ENCODE measurements around the gene RFK.

RFK gene

DNA sequence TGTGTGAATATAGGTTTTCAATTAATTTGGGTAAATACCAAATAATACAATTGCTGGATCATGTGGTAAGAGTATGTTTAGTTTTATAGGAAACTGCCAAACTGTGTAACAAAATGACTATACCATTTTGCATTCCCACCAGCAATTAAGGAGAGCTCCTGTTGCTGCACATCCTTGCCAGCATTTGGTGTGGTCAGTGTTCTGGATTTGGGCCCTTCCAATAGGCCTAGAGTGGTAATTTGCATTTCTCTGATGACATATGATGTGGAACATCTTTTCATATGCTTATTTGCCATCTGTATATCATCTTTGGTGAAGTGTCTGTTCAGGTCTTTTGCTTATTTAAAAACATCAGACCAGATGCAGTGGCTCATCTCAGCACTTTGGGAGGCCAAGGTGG lies 11.6 kb upstream of the RFK start:
- DNase-seq: peak; percentile 31

DNA sequence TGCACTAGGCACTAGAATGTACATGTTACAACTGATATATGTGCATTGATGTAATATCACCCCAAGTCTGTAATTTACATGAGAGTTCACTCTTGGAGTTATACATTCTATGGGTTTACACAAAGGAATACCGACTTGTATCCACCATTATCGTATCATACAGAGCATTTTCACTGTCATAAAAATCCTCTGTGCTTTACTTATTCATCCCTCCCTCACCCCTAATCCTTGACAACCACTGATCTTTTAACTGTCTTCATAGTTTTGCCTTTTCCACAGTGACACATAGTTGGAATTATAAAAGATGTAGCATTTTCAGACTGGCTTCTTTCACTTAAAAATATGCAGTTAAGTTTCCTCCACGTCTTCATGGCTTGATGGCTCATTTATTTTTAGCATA lies 11.1 kb upstream of the RFK start:
- no peak for DNase-seq

DNA sequence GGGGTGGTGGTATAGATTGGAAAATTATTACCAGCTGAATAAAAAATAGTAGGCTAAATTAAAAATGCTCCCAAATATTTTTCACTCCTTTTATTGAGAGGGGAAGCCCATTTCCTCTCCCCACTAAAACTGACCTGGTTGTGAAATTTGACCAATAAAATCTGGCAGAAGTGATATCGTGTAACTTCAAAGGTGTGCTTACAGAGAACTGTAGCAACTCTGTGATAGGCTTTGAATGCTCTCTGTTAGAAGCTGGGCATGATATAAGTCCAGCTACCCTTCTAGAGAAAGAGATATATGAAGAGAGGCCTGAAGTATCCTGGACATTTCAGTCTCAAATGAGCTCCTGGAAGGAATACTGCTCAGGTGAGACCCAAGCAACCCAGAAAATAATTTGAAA lies 10.2 kb upstream of the RFK start:
- no peak for DNase-seq

DNA sequence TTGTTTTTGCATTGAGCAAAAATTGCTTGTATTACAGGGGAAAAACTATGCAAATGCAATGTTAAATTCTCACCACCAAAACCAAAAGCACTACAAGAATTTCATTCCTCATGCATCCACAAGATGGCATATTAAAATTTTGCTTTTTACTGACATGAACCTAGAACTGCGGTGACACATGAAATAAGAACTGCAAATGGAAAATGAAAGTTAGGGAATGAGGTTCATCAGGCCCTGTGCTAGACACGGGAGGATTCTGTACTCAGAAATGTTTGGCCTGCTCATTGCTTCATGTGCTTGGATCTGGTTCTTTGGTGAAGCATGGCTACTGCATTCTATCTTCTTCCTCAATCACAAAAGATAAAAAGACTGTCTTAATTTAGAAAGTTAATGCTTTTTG lies 9.1 kb upstream of the RFK start:
- no peak for DNase-seq

DNA sequence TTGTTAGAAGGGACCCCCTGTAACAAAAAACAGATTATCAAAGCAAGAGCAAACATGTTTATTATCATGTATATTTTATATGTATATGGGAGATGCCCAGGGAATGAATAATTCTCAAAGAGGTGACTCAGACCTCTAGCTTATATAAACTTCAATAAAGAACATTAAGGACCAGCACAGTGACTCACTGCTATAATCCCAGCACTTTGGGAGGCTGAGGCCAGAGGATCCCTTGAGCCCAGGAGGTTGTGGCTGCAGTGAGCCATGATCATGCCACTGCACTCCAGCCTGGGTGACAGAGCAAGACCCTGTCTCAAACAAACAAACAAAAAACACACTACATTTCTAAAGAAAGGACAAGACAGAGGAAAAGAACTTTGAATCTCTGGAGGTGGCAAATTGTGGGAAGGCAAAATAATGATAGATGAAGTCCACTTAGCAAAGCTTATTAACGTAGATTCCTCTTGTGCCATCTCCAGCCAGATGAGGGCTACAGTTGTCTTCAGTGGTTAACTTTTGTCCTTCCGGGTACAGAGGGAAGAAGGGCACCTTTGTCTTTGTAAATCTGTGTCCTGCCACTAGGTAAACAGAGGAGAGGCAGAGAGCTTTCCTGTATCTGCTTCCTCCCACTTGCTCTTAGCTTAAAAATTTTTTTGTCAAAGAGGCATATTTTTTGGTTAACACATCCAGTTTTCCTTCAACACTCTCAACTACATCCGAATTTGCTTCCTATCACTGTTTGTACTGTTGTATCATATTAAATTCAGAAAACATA lies 7.5 kb upstream of the RFK start:
- no peak for DNase-seq

DNA sequence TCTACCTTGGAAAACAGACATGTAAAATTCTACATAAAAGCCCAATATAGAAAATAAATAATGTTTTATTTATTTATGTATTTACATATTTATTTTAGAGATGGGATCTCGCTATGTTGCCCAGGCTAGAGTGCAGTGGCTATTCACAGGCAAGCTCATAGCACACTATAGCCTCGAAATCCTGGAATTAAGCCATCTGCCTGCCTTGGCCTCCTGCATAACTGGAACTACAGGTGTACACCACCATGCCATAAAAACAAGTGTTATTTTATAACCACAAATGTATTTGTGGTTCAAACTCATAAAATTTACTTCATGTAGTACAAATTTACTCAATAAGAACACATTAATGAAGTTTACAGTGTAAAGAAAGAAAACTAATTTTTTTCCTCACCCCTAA lies 7.0 kb upstream of the RFK start:
- no peak for DNase-seq

DNA sequence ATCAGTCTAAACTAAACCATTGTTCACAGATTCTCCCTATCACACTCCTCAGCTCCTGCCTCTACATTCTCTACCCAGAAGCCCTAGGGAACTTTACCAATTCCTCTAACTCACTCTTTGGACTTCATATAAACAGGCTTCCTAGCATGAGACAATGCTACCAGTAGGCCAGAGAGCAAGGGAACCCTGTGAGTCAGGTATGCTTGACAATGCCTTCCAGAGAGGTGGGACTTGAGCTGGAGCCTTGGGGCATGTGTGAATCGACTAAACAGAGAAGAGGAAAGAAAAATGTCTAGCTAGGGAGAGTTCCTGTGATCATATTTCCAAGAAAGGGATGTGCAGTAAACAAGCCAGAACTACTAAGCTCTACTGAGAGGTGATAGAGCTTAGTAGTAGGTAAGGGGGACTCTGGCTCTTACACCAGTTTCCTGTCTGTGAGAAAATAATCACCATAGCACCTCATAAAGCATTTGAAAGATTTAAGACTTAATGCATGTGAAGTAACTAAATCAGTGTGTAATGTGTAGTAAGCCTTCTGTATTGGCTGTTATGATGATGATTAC lies 6.4 kb upstream of the RFK start:
- no peak for DNase-seq

DNA sequence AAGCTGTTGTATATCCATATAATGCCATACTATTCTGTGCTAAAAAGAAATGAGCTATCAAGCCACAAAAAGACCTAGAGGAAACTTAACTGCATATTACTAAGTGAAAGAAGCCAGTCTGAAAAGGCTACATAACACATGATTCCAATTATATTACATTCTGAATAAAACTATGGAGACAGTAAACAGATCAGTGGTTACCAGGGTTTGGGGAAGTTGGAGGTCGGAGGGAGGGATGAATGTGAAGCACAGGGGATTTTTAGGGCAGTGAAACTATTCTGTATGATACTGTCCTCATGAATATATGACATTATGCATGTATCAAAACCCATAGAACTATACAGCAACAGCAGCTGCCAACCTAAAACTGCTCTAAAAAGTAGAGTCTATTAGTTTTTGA lies 5.6 kb upstream of the RFK start:
- DNase-seq: no peak

DNA sequence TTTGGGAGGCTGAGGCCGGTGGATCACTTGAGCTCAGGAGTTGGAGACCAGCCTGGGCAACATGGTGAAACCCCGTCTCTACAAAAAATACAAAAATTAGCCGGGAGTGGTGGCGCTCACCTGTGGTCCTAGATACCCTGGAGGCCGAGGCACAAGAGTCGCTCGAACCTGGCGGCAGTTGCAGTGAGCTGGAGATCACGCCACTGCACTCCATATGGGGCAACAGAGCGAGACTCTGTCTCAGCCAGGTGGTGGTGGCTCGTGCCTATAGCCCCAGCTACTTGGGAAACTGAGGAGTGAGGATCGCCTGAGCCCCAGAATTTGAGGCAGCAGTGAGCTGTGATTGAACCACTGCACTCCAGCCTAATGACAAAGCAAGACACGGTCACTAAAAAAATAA lies 2.4 kb upstream of the RFK start:
- no peak for DNase-seq

DNA sequence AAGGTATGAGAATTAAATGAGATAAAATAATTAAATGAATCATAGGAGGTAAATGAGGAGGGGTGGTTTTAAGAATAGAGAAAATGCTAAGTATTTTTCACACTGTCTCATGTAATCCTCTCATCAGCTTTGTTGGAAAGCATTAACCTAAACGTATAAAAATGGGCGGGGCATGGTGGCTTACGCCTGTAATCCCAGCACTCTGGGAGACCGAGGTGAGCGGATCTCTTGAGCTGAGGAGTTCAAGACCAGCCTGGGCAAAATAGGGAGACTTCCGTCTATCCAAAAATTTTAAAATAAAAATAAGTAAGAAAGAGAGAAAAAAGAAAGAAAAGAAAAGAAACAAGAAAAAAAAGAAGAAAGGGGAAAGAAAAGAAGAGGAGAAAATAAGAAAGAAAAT lies 1.9 kb upstream of the RFK start:
- no peak for DNase-seq

DNA sequence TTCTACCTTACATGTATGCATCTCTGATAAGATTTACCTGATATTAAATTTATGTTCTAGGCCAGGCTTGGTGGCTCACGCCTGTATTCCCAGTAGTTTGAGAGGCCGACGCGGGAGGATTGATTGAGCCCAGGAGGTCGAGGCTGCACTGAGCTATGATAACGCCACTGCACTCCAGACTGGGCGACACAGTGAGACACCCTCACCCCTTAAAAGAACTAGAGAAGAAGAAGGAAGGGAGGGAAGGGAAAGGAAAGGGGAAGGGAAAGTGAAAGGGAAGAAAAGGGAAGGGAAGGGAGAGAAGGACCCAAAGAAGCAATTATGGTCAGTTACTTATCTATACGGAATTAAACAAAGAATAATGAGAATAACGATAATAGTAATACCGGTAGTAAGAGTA lies 1.2 kb upstream of the RFK start:
- no peak for DNase-seq

DNA sequence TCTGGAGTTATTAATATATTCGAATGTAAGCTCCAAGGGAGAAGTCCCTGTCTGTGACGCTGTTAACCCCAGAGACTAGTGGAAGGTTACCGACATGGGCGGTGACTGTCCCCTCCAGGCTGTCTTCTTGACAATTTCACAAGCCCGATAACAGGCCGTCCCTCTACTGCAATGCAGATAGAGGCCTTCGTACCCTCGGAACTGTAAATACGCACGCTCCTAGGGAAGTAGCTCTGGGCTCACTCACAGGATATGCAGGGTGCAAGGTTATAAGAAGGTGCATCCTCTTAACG lies 680 bp upstream of the RFK start:
- DNase-seq: no peak

DNA sequence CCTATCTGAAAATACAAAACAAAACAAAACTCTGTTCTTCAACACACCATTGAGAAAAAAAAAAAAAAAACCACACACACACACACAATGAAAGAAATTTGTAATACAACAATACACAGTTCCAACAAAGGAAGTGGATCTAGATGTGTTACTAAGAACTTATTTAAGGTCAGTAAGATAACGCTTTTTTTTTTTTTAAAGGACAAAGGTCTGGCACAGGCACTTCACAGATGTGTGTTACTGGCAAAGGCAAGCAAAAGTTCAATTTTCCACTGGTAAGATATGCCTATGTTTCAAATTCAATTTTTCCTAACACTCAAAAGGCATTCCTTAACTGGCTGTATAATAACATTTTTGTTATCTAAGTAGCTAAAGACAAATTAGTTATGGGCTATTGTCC lies 3.6 kb downstream of the RFK start:
- no peak for DNase-seq

DNA sequence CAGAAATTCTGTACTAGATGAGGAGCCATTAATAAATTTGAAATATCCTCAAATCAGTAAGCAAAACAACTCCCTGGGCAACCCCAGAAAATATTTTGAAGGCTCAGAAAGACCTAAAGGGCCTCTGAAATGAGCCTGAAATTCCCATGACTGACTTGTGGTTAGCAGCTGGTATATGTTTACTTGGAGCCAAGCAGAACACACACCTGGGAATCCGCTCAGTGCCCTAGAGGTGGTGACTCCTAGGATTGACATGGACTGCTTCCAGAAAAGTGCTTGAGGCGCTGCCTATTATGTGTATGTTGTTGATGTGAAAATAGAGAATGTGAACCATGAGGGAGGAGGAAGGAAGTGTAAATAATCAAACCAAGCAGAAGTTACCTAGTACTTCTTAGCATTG lies 14.7 kb downstream of the RFK start:
- no peak for DNase-seq

DNA sequence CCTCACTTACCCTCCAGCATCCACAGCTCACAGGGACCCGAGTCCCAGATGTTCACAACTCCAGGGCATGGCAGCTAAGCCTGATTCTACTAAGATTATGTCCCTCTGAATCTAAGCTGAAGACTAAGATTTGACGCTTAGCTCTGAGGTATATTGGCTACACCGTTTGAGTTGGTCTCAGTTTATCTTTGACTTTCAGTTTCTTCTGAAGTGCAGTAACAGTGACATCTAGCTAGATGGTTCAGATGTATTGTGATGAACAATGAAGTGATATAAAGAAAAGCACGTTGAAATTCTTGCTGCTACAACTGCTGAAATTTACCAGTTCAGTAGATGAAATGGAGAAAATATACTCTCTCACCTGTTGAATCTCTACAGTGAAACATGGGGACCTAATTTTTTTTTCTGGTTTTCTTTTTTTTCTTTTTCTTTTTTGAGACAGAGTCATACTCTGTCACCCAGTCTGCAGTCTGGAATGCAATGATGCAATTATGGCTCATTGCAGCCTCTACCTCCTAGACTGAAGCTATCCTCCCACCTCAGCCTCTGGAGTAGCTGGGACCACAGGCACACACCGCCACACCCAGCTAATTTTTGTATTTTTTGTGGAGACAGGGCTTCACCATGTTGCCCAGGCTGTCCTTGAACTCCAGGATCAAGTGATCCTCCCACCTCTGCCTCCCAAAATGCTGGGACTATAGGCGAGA lies 15.7 kb downstream of the RFK start:
- no peak for DNase-seq

DNA sequence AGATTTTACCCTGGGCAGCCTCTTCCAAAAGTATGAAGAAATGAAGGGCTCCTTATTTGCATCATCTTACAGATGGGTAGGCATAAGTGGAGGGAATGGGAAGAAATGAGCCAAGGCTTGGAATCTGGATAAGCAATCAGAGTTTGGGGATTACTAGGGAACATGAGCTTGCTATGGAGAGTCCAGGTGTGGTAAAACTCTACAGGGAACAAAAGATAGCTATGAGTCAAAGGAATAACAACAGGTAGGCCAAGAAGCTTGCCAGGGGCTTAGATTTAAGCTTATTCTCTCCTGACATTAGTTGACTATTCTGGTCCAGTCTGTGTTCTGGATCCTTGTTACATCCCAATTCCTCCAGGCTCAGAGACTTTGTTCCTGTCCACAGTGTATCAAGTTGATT lies 16.4 kb downstream of the RFK start:
- DNase-seq: no peak

DNA sequence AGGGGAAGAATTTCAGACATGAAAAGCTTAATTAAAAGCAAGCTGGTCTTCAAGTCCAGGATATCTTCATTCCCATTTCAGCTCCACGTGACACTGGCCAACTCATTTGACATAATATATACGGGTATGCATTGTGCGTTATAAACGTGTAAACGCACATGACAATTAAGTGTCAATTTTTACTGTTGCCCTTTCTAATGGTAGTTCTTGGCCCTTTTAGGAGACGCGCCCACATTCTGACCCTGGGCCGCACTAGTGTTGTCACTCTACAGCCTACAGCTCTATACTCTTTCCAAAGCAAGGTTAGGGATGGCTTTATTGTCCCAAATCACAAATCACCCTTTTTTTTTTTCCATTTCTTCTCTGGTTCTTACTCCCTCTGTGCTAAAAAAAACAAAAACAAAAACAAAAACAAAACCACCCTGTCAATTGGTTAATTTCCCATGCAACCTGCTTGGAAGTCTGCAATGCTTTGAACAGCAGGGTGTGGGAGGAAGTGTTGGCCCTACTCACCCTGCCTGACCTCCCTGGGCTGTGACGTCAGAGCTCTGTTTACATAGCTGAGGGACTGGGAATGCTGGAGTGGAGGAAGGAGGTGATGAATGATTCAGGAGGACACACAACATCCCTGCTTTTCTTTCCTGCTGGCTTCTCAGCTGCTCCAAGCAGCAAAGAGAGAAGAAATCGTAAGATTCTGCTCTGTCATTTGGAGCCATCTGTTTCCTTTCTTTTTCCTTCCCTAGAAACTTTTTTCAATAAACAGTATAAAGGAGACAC lies 19.3 kb downstream of the RFK start:
- DNase-seq: peak; percentile 37

DNA sequence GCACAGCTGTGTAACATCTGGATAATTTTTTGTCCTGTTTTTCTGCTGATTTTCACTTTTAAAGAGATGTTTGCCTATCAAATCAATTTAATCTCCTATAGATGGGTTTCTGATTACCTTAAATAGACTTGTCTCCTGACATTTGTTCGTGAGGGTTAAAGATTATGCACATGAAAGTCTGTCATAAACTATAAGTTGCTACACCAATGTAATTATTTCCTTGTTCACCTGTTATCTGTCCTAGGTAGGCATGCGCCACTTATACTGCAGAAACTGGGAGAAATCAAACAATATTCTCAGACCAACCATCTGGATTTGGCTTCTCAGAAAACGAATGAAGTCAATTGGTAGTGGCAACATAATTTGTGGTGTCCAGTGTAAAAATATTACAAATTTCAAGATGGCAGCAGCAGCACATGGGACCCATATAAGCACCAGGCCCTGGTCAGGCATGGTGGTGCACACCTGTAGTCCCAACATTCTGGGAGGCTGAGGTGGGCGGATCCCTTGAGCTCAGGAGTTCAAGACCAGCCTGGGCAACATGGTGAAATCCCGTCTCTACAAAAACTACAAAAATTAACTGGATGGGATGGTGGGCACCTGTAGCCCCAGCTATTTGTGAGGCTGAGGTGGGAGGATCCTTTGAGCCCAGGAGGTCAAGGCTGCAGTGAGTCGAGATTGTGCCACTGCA lies 20.3 kb downstream of the RFK start:
- no peak for DNase-seq

DNA sequence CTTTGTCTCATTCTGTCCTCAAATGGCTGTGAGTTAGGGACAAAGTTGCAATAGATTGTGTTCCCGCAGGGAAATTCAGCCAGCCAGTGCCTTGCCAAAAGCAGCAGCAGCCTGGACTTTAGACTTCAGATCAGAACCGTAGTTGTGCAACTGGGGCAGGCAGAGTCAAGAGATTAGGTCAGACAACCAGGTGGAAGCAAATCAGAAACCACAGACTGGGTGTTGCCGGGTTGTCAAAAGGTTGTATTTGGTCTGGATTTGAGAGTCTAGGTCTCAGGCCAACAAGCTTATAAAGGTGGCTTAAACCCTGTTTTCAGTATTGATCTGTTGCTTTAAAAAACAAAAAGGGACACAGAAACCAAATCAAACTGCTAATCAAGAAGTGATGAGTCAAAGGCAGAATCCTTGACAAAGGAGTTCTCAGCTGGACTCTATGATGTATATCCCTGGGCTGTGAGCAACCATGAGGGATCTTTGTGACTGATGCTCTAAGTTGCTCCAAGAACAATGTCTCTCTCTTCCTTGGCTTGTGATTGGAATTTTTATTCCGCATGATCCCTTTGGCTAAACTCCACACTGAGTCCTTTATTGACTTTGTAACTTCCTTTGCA lies 20.9 kb downstream of the RFK start:
- DNase-seq: no peak

DNA sequence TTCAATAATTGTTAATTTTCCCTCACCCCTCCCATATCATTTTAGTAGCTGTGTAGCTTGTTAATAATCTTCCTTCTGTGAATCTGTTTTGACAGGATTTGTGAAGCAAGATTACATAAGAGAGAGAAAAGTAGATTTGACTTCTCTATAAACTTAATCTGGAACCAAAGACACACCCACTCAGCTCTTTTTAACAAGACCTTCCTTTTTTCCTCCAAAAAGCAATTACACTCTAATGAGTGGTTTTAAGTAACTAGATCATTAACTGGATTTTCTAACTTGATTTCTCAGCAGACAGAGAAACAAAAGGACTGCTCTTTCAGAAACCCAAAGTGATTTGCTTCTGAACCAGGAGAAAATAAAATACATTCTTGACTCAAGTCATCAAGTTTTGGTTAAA lies 21.9 kb downstream of the RFK start:
- DNase-seq: no peak

DNA sequence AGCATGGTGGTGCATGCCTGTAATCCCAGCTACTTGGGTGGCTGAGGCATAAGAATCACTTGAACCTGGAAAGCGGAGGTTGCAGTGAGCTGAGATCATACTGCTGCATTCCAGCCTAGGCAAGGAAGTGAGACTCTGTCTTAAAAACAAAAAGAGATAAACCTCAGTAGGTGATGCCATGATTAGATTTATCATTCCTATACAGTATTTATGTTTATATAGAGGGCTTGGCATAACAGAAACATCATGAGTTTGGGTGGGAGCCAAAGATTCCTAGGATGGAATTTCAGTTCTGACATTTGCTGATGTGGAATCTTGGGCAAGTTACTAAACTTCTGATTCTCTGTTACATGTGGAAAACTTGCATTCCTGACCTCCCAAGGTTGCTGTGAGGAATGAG lies 22.3 kb downstream of the RFK start:
- no peak for DNase-seq

DNA sequence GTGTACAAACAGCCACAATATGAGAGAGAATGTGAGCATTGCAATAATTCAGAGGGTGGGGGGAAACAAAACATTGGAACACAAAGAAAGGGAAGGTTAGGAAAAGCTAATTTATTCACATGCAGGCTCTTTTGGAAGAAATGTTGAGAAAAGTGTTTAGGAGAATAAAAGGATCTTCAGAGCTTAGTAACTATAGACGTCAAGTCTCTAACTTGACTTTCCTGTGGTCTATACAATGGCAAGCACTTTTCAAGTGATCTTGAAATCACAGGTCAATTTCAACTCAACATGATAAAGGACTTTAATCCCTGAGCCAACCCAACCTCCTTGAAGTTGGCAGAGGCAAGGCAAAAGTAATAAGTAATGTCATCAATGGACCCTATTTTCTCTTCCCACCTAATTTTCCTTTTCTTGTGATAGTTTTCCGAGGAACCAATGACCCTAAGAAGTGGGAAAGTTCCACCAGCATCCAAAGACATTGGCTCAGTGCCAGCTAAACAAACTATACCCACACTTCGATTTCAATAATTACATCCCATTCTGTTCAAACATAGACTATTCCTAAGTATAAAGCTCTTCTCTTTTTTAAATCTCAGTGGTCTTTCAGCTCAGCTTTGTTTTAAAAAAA lies 23.7 kb downstream of the RFK start:
- no peak for DNase-seq
